CD4-positive, alpha-beta T cell (primary cell): Measurements from ENCODE around the gene IL10RB. TPM values are rescaled to one million over a fixed set of nuclear protein-coding genes. Genes with fewer than 3 reads are reported as not detected.

Experiments used
- ATAC-seq: fragments of 200-7000 bp; cut with Tn5 transposase; one replicate; pipeline ENCODE4 v1.10.0; 2022; ENCODE audit warnings: mild to moderate bottlenecking; ENCODE audit not compliant: poor library complexity
- CTCF ChIA-PET: fragments of 350-600 bp; sonication (Branson Sonifier 250); formaldehyde crosslinking; loops from one replicate; lab custom pipeline; 2021; ENCODE audit warnings: antibody characterized with exemption, inconsistent platforms; lab: Charles Lee
- POLR2A ChIA-PET: fragments of 350-600 bp; sonication (Branson Sonifier 250); formaldehyde crosslinking; loops from one replicate; lab custom pipeline; 2021; ENCODE audit warnings: antibody characterized with exemption, inconsistent platforms; lab: Charles Lee
- DNase-seq, 14 experiments: peaks; one replicate each; pipeline ENCODE4 v3.0.0-alpha.2; 2013 to 2020; ENCODE audit warnings: mixed read lengths in 2 of 14
- H3K27ac ChIP-seq, 2 donors: one replicate each; pipeline versions ENCODE4 v1.5.1 to v1.7.0; 2013; ENCODE audit warnings: low read length in 2 of 2, low read depth in 1 of 2, mild to moderate bottlenecking in 1 of 2
- H3K27me3 ChIP-seq, 2 experiments: 1 replicate in 1 of 2; 2 replicates in 1 of 2; pipeline versions ENCODE4 v1.6.1 to v1.7.0; 2013; ENCODE audit warnings: low read length in 2 of 2, control low read depth in 1 of 2, mild to moderate bottlenecking in 1 of 2, moderate library complexity in 1 of 2; ENCODE audit not compliant: insufficient read depth in 2 of 2, control insufficient read depth in 1 of 2
- H3K36me3 ChIP-seq: one replicate; pipeline ENCODE4 v1.6.1; 2013; ENCODE audit warnings: low read length, control low read depth; ENCODE audit not compliant: insufficient read depth
- H3K4me1 ChIP-seq: one replicate; pipeline ENCODE4 v1.6.1; 2013; ENCODE audit warnings: low read length, control low read depth; ENCODE audit not compliant: insufficient read depth
- H3K4me3 ChIP-seq: one replicate; pipeline ENCODE4 v1.5.1; 2013; ENCODE audit warnings: mild to moderate bottlenecking, low read length, moderate library complexity
- H3K9me3 ChIP-seq, 2 experiments: 1 replicate in 1 of 2; 2 replicates in 1 of 2; pipeline versions ENCODE4 v1.6.1 to v1.7.0; 2013; ENCODE audit warnings: low read length in 2 of 2, mild to moderate bottlenecking in 2 of 2, control low read depth in 1 of 2, moderate library complexity in 1 of 2; ENCODE audit not compliant: control insufficient read depth in 1 of 2, insufficient read depth in 1 of 2
- H3K27ac Mint-ChIP-seq: one replicate; pipeline ENCODE4 v1.8.0; 2020; ENCODE audit warnings: mixed read lengths
- H3K27me3 Mint-ChIP-seq: one replicate; pipeline ENCODE4 v1.8.0; 2021; ENCODE audit warnings: mixed read lengths
- H3K36me3 Mint-ChIP-seq: one replicate; pipeline ENCODE4 v1.8.0; 2021; ENCODE audit warnings: low read depth, mixed read lengths
- H3K4me1 Mint-ChIP-seq: one replicate; pipeline ENCODE4 v1.8.0; 2021; ENCODE audit warnings: low read depth, mixed read lengths
- H3K4me3 Mint-ChIP-seq: one replicate; pipeline ENCODE4 v1.8.0; 2020; ENCODE audit warnings: mild to moderate bottlenecking, mixed read lengths
- H3K9me3 Mint-ChIP-seq: one replicate; pipeline ENCODE4 v1.8.0; 2020; ENCODE audit warnings: mixed read lengths
- CTCF ChIP-seq: fragments of 200-600 bp; IDR thresholded peaks from one replicate; pipeline ENCODE4 v1.8.0; 2022; ENCODE audit warnings: antibody characterized with exemption, mild to moderate bottlenecking
- intact Hi-C, 2 experiments: fragments of 100-400 bp; cut with DNase I in 1 of 2; cut with micrococcal nuclease in 1 of 2; formaldehyde crosslinking; loops; one replicate each; pipeline versions ENCODE4 v1.15.1 to v1.9.0; 2023 to 2025; cut with DNase I, micrococcal nuclease
- total RNA-seq, 174 experiments: library from RNA in 2 of 174; stranded (reverse) in 2 of 174; gene quantifications; one replicate each; pipeline ENCODE4 v1.2.3 and lab custom pipeline; 2021 to 2026

Gene IL10RB
- total RNA-seq, 2 experiments from 2014 or later: 7.2 to 9.2 TPM

DNA sequence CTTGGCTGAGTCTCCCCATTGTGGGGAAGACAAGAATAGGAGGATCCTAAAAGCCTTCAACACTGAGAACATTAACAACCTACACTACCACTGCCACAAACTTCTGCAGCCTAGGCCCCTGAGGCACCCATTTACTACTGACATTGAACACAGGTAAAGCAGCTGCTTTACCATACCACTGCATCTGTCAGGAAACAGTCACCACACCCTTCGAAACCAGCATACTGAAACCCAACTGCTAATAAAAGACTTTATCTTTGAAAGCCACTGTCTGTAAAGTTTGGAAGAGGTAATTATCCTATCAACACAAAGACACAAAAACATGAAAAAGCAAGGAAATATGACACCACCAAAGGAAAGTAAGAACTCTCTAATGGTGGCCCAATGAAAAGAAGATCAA is 66.0 kb downstream of the IL10RB start:
- peaks cover 33% of the 10 kb centered on the region for H3K4me1 ChIP-seq
- H3K27me3 ChIP-seq: no peaks in the 10 kb centered on the region
- H3K36me3 ChIP-seq: peaks cover 33% of the 10 kb centered on the region
- peaks cover 10% of the 10 kb centered on the region for H3K9me3 Mint-ChIP-seq
- DNase-seq (peak in 2 of 14 experiments; percentile 13 to 40), ATAC-seq (peak; percentile 43)
- TF ChIP-seq CTCF: no peak
- ChIA-PET POLR2A (interaction anchor here (1.0 to 3.3 kb wide), 2 partner anchors 12 to 29 kb away, joined by 4 to 23 read pairs; no protein-coding TSS in a partner anchor), CTCF (interaction anchor here (1.3 to 3.3 kb wide), 2 partner anchors 29 to 132 kb away, joined by 3 to 10 read pairs; no protein-coding TSS in a partner anchor)
- intact Hi-C loops: no loop called here
- H3K4me1 Mint-ChIP-seq: peaks cover 61% of the 10 kb centered on the region
- H3K36me3 Mint-ChIP-seq: peaks cover 56% of the 10 kb centered on the region
- H3K4me3 ChIP-seq: no peak overlapping the region
- H3K27me3 Mint-ChIP-seq: no peaks in the 10 kb centered on the region
- H3K27ac Mint-ChIP-seq: peak overlapping the region; percentile 62
- H3K4me3 Mint-ChIP-seq: no peak overlapping the region
- H3K9me3 ChIP-seq: no peaks in the 10 kb centered on the region
- H3K27ac ChIP-seq: peak overlapping the region in 1 of 2 donors; percentile 23

DNA sequence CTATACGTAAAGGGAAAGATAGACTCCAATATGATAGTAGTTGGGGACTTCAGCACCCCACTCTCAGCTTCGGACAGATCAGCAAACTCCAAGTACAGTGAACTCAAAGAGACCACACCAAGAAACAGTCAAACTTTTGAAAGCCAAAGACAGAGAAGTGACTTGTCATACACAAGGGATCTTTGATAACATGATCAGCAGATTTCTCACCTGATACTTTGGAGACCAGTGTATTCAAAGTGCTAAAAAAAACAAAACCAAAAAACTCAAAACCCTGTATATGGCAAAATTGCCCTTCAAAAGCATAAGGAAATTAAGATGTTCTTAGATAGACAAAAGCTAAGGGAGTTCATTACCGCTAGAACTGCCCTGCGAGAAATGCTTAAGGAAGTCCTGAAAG is 68.0 kb downstream of the IL10RB start:
- TF ChIP-seq CTCF: no peak
- Mint-ChIP-seq H3K9me3 (peaks cover 10% of the 10 kb centered on the region), H3K4me1 (peaks cover 47% of the 10 kb centered on the region), H3K27ac (peak overlapping the region; percentile 1), H3K36me3 (peaks cover 67% of the 10 kb centered on the region), H3K4me3 (no peak overlapping the region), H3K27me3 (no peaks in the 10 kb centered on the region)
- ChIA-PET CTCF (no interaction called here), POLR2A (interaction anchor here (1.7 kb wide), 1 partner anchor 9 kb away, joined by 9 read pairs; the partner anchor contains the start of gene IFNAR1)
- no peak for DNase-seq
- Histone ChIP-seq H3K27me3 (no peaks in the 10 kb centered on the region), H3K27ac (no peak overlapping the region), H3K36me3 (peaks cover 39% of the 10 kb centered on the region), H3K4me1 (peaks cover 22% of the 10 kb centered on the region), H3K9me3 (no peaks in the 10 kb centered on the region), H3K4me3 (no peak overlapping the region)
- no peak for ATAC-seq
- intact Hi-C loops: no loop called here

- no peak overlapping the region for H3K27ac ChIP-seq
- intact Hi-C loops: no loop called here
- Mint-ChIP-seq H3K27ac (no peak overlapping the region), H3K27me3 (no peaks in the 10 kb centered on the region), H3K36me3 (peaks cover 74% of the 10 kb centered on the region), H3K4me1 (peaks cover 41% of the 10 kb centered on the region), H3K4me3 (no peak overlapping the region), H3K9me3 (peaks cover 10% of the 10 kb centered on the region)
- no peaks in the 10 kb centered on the region for H3K9me3 ChIP-seq
- peaks cover 23% of the 10 kb centered on the region for H3K4me1 ChIP-seq
- peaks cover 39% of the 10 kb centered on the region for H3K36me3 ChIP-seq
- DNase-seq (no peak), ATAC-seq (no peak)
- no peak overlapping the region for H3K4me3 ChIP-seq
- CTCF ChIA-PET: no interaction called here
- no peak for TF ChIP-seq CTCF
- no peaks in the 10 kb centered on the region for H3K27me3 ChIP-seq
- POLR2A ChIA-PET: interaction anchor here (1.7 kb wide), 1 partner anchor 10 kb away, joined by 9 read pairs; the partner anchor contains the start of gene IFNAR1
These were observed 68.7 kb downstream of the IL10RB start for GRCh38 chr21:33334824-33335223.
